ENCODE data around the gene RUVBL2.
"Not testable (repeated sequence)": the region's sequence is repeated elsewhere in the genome, so short reads cannot be mapped to it uniquely, and the experiment has no call there.

DNA sequence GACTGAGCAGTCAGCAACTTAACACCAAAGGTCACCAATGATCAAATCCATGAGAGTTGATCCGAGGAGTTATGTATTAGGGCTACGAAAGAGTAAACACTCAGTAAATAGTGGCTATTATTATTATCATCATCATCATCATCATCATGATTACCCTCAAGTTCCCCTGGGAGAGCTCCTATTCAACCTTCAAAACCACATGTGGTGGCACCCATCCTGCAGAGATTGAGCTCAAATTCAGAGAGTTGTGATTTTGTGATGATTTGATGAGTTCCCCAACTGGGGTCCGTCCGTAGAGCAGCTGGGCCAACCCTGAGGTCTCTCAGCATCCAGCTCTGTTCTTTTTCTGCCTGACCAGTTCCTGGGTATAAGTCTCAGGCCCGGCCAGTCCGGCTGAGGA is 31.4 kb downstream of the RUVBL2 start:
- TF ChIP-seq, protein P1, sequence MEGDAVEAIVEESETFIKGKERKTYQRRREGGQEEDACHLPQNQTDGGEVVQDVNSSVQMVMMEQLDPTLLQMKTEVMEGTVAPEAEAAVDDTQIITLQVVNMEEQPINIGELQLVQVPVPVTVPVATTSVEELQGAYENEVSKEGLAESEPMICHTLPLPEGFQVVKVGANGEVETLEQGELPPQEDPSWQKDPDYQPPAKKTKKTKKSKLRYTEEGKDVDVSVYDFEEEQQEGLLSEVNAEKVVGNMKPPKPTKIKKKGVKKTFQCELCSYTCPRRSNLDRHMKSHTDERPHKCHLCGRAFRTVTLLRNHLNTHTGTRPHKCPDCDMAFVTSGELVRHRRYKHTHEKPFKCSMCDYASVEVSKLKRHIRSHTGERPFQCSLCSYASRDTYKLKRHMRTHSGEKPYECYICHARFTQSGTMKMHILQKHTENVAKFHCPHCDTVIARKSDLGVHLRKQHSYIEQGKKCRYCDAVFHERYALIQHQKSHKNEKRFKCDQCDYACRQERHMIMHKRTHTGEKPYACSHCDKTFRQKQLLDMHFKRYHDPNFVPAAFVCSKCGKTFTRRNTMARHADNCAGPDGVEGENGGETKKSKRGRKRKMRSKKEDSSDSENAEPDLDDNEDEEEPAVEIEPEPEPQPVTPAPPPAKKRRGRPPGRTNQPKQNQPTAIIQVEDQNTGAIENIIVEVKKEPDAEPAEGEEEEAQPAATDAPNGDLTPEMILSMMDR (IDR thresholded peaks at IDR 0.05) = not testable (repeated sequence)
- TF ChIP-seq POLR2A (IDR thresholded peaks at IDR 0.05) = not testable (repeated sequence)
